HG02943 (cell line): Measurements from ENCODE around the gene NIP7.

ENCODE experiments used
- ATAC-seq: cut with Tn5 transposase; IDR thresholded peaks from one replicate; pipeline ENCODE4 v1.9.1; 2021; ENCODE audit warnings: mild to moderate bottlenecking, low read depth, moderate library complexity; ENCODE audit not compliant: unreplicated experiment

Gene NIP7

DNA sequence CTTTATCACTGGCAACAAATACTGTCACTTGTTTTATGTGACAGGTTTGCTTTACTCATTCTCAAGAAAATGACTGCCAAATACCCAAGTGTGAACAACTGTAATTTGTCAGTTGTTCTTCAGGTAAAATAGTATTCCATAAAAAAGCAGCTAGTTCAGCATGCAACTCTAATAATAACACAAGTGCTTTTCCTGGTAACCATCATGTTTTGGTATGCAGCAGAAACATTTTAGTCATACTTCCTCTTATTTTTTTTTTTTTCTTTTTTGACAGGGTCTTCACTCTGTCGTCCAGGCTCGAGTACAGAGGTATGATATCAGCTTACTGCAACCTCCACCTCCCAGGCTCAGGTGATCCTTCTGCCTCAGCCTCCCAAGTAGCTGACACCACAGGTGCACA lies 41.7 kb downstream of the NIP7 start:
- ATAC-seq: no peak

DNA sequence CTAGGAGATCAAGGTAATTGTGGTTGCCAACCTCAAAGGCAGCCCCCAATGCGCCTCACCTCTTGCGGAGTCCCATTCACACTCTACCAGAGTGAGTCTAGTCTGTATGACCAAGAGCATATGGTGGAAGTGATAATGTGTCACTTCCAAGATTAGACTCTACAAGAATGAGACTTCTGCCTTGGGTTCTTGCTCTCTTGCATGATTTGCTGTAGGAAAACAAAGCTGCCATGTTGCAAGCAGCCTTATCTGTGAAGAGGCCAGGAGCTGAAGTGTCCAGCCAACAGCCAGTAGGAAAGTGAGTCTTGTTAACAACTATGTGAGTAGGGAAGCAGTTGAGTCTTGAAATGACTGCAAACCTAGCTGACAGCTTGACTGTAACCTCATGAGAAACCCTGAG lies 42.8 kb downstream of the NIP7 start:
- ATAC-seq: no peak

DNA sequence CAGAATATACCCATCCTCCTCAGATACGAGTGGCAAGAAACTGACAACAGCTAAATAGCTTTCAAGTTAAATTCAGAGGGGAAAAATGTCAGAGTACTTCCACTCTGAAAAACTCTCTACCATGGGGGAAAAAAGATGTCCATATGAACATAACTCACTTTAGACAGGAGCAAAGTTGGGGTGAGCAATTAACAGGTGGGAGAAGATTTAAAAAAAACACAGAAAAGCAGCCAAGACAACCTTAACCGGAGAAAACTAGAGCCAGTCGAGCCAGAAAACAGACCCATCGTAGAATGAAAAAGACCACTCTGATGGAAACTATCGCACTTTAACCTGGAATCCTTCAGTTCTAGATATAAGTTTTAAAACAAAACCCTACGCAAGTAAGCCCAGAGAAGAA lies 45.4 kb downstream of the NIP7 start:
- ATAC-seq: no peak

DNA sequence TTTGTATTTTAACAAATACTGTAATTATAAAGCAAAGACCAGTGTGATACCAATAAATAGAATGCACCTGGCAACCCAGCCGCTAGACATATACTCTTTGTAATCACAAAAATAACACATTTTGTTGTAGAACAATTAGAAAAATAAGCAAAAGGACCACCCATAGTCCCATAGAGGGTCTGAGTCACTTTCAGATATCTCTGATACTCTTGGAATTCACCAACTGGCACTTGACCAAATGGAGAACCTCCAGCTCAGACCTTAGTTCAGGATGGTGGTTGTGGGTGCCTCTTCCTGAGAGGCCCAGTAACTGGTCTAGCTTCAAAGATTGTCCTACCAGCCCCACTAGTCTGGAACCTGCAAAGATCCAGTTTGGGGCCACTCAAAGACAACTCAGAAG lies 47.0 kb downstream of the NIP7 start:
- ATAC-seq: no peak
